K562 (cell line): Measurements from ENCODE around the gene NAA10. TPM values are rescaled to one million over a fixed set of nuclear protein-coding genes. Genes with fewer than 3 reads are reported as not detected.

Experiments
- AFF1 ChIP-seq, 2 experiments: fragments of 450-650 bp; IDR thresholded peaks; 2 replicates each; pipeline ENCODE4 v1.6.1; 2018; ENCODE audit warnings: mild to moderate bottlenecking in 2 of 2, low read depth in 1 of 2; ENCODE audit not compliant: partially characterized antibody in 2 of 2
- CBX3 ChIP-seq, 2 experiments: IDR thresholded peaks; 1 replicate in 1 of 2; 2 replicates in 1 of 2; pipeline ENCODE4 v1.6.1; 2012; ENCODE audit warnings: inconsistent platforms in 2 of 2, low read length in 2 of 2, borderline replicate concordance in 1 of 2, control low read depth in 1 of 2
- HSF4 ChIP-seq: fragments of 250-450 bp; sonication (Bioruptor Pico); IDR thresholded peaks from 2 replicates; pipeline ENCODE4 v2.1.2; 2022; ENCODE audit warnings: mild to moderate bottlenecking, moderate library complexity, borderline replicate concordance
- KAT8 ChIP-seq: fragments of 450-650 bp; IDR thresholded peaks from 2 replicates; pipeline ENCODE4 v1.6.1; 2016; ENCODE audit warnings: low read depth, mild to moderate bottlenecking
- LEF1 ChIP-seq: fragments of 450-650 bp; IDR thresholded peaks from 2 replicates; pipeline ENCODE4 v1.6.1; 2016; ENCODE audit warnings: mild to moderate bottlenecking
- MTA2 ChIP-seq: fragments of 450-650 bp; IDR thresholded peaks from 2 replicates; pipeline ENCODE4 v1.6.1; 2016; ENCODE audit warnings: low read depth
- NCOA2 ChIP-seq, 2 experiments: fragments of 450-650 bp; IDR thresholded peaks; 2 replicates each; pipeline ENCODE4 v1.6.1; 2018; ENCODE audit warnings: mild to moderate bottlenecking in 2 of 2, moderate library complexity in 1 of 2; ENCODE audit not compliant: partially characterized antibody in 2 of 2
- PATZ1 ChIP-seq: fragments of 250-450 bp; sonication (Bioruptor Pico); IDR thresholded peaks from 2 replicates; pipeline ENCODE4 v1.5.0; 2020; ENCODE audit warnings: mild to moderate bottlenecking, borderline replicate concordance
- PCBP1 ChIP-seq: fragments of 200-400 bp; formaldehyde crosslinking; IDR thresholded peaks from 2 replicates; pipeline ENCODE4 v1.6.1; 2018; ENCODE audit warnings: mild to moderate bottlenecking, low read depth, low read length; ENCODE audit not compliant: poor library complexity, severe bottlenecking
- POLR2A ChIP-seq: fragments of 450-650 bp; conservative IDR thresholded peaks from 2 replicates; pipeline ENCODE4 v1.6.1; 2016
- POLR2AphosphoS5 ChIP-seq: IDR thresholded peaks from 2 replicates; pipeline ENCODE4 v1.6.1; 2011; ENCODE audit warnings: mild to moderate bottlenecking, low read depth, low read length, moderate library complexity; ENCODE audit not compliant: control insufficient read depth, insufficient read depth
- POU5F1 ChIP-seq: fragments of 150-350 bp; IDR thresholded peaks from 2 replicates; pipeline ENCODE4 v1.6.1; 2014; ENCODE audit warnings: borderline replicate concordance, low read length, low read depth, mild to moderate bottlenecking; ENCODE audit not compliant: partially characterized antibody
- SAP30 ChIP-seq: fragments of 200-600 bp; sonication (generic); IDR thresholded peaks from 2 replicates; pipeline ENCODE4 v1.6.1; 2012; ENCODE audit warnings: borderline replicate concordance, low read depth, mild to moderate bottlenecking, moderate library complexity, low read length, control low read depth, inconsistent platforms; ENCODE audit not compliant: insufficient read depth, poor library complexity, severe bottlenecking
- SOX6 ChIP-seq: fragments of 450-650 bp; IDR thresholded peaks from 2 replicates; pipeline ENCODE4 v1.6.1; 2014; ENCODE audit warnings: mild to moderate bottlenecking
- XRCC3 ChIP-seq: fragments of 450-650 bp; IDR thresholded peaks from 2 replicates; pipeline ENCODE4 v1.6.1; 2017; ENCODE audit warnings: mild to moderate bottlenecking, moderate library complexity
- ZFP30 ChIP-seq: fragments of 250-450 bp; sonication (Bioruptor Pico); IDR thresholded peaks from 2 replicates; pipeline ENCODE4 v1.8.0; 2022; ENCODE audit warnings: moderate library complexity, mild to moderate bottlenecking, inconsistent platforms, borderline replicate concordance
- ZNF133 ChIP-seq: fragments of 250-450 bp; sonication (Bioruptor Pico); IDR thresholded peaks from 2 replicates; pipeline ENCODE4 v1.4.0; 2020; ENCODE audit warnings: mild to moderate bottlenecking
- ZNF41 ChIP-seq: fragments of 250-450 bp; sonication (Bioruptor Pico); conservative IDR thresholded peaks from 2 replicates; pipeline ENCODE4 v1.4.0; 2020; ENCODE audit warnings: mild to moderate bottlenecking
- ZNF655 ChIP-seq: fragments of 250-450 bp; sonication (Bioruptor Pico); IDR thresholded peaks from 2 replicates; pipeline ENCODE4 v1.5.0; 2021
- ZNF766 ChIP-seq: fragments of 200-800 bp; sonication (Bioruptor generic); conservative IDR thresholded peaks from 2 replicates; pipeline ENCODE4 v1.6.1; 2016; ENCODE audit warnings: missing genetic modification characterization, missing compliant biosample characterization
- ZNF830 ChIP-seq: fragments of 250-450 bp; sonication (Bioruptor Pico); IDR thresholded peaks from 2 replicates; pipeline ENCODE4 v1.5.0; 2021; ENCODE audit warnings: mild to moderate bottlenecking
- polyA plus RNA-seq, 8 experiments: library from polyadenylated mRNA; depleted of rRNA in 4 of 8; stranded (reverse) in 5 of 8; unstranded in 3 of 8; fragments of >200 nt; fragmentation: Nextera tagmentation in 2 of 8; fragmentation: Illumina TruSeq in 1 of 8; extraction: Ambion mirVana in 2 of 8; extraction: Trizol in 1 of 8; gene quantifications; 2 replicates each; pipeline versions ENCODE4 v1.2.1 to v1.2.3, GENCODE V29; 2011 to 2014; ENCODE audit warnings: inconsistent platforms in 1 of 8, missing spikeins in 1 of 8
- total RNA-seq, 7 experiments: library from RNA; depleted of rRNA in 6 of 7; stranded (reverse); fragments of >200 nt in 6 of 7; fragmentation: Illumina TruSeq in 2 of 7; extraction: Trizol in 2 of 7; gene quantifications; 2 replicates each; pipeline versions ENCODE4 v1.2.1 to v1.2.3, GENCODE V29; 2011 to 2021; ENCODE audit warnings: low replicate concordance in 1 of 7

Gene NAA10
- total and polyA plus RNA-seq, 9 of the 15 experiments (the other 6 are each of a cell fraction or from before 2014, with no cell fraction given) = 11.1 to 250 (median 134) TPM

DNA sequence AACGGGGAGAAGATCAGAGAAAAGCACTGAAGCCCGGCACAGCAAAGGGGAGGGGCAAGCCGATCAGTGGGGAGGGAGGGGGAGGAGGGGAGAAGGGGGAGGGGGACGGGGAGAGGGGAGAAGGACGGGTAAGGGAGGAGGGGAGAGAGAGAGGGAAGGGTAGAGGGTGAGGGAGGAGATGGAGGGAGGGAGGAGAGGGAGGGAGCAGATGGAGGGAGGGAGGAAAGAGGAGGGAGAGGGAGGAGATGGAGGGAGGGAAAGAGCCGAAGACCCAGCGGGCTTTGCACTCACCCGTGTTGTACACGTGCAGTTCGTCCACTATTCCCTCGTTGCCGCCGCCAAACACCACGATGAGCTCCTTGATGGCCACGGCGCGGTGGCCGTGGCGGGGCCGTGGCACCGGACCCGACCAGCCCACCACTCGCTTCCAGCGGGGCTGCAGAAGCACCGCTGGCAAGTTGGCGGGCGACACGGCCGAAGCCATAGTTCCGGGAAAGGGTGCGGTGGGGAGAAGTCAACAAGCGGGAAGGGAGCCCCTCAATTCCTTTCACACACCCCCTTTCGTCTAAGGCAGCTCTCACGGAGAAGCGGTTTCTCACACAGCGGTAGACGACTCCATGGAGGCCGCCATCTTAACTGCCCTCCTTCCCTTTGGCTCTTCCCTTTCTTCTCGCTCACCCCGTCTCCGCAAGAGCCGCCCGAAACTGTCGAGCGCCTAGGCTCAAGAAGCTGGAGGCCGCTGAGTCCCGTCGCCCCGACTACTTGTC lies 35.7 kb upstream of the NAA10 start (continued):
- TF ChIP-seq SAP30 = peak; percentile 32
- TF ChIP-seq POU5F1 = no peak
- peak; percentile 31; the same call in 1 of the 2 replicates for TF ChIP-seq ZNF766 (CRISPR knock-in tag)
- TF ChIP-seq POLR2AphosphoS5 = peak; percentile 28; the same call in 1 of the 2 replicates
- no peak for TF ChIP-seq XRCC3
- 0 out of 2 replicates have a peak, but pooled peaks have one; percentile 22 for TF ChIP-seq SOX6
- no peak for TF ChIP-seq ZFP30 (CRISPR knock-in tag)
- peak; percentile 56 for TF ChIP-seq POLR2A
- no peak for TF ChIP-seq ZNF41 (CRISPR knock-in tag)
- peak; percentile 72 for TF ChIP-seq PCBP1
- peak in 1 of 2 experiments; percentile 60 for TF ChIP-seq AFF1 (IDR thresholded peaks at IDR 0.05; ENCODE audit: low read depth in 1 of 2, partially characterized antibody in 2 of 2)
- no peak for TF ChIP-seq ZNF830 (CRISPR knock-in tag)
- TF ChIP-seq PATZ1 (CRISPR knock-in tag) = no peak
- peak in 1 of 2 experiments; percentile 59; a peak in 1 of 3 replicates for TF ChIP-seq CBX3 (IDR thresholded peaks at IDR 0.05; ENCODE audit: borderline replicate concordance in 1 of 2, low read length in 2 of 2)
- TF ChIP-seq NCOA2 (IDR thresholded peaks at IDR 0.05; ENCODE audit: partially characterized antibody in 2 of 2) = no peak
- TF ChIP-seq HSF4 (CRISPR knock-in tag) = no peak
- TF ChIP-seq LEF1 = no peak
- TF ChIP-seq ZNF133 (CRISPR knock-in tag) = no peak
- TF ChIP-seq ZNF655 (CRISPR knock-in tag) = no peak
- TF ChIP-seq KAT8 = no peak
- no peak for TF ChIP-seq MTA2
